ENCODE data around the gene INAFM2. TPM values are rescaled to one million over a fixed set of nuclear protein-coding genes. Genes with fewer than 3 reads are reported as not detected.

INAFM2 gene
- total and polyA plus RNA-seq, 4 donors = 3.3 to 5.7 (median 4.4) TPM

- DNase-seq (ENCODE audit: low spot score) = no peak
- WGBS = 81% methylated on average over 8 of the region's 8 CpGs
- H3K9me3 ChIP-seq (ENCODE audit: control insufficient read depth in 4 of 4, low read length in 3 of 4) = no peaks in the 10 kb centered on the region
- no peak overlapping the region for H3K9ac ChIP-seq (ENCODE audit: low read depth in 1 of 2, low read length in 2 of 2)
- no peak overlapping the region for H3K4me3 ChIP-seq (ENCODE audit: low read depth in 1 of 3, low read length in 3 of 3)
- H3K4me1 ChIP-seq (ENCODE audit: control insufficient read depth in 4 of 4, insufficient read depth in 4 of 4, low read length in 3 of 4) = peaks cover 0 to 7% (median 2%) of the 10 kb centered on the region in 4 donors
- H3K27ac ChIP-seq (ENCODE audit: low read depth in 1 of 2, low read length in 2 of 2) = no peak overlapping the region
- no peak for TF ChIP-seq YY1 (IDR thresholded peaks at IDR 0.05)
- no peak for TF ChIP-seq TAF1 (conservative IDR thresholded peaks at IDR 0.05)
- TF ChIP-seq HNF4A (conservative IDR thresholded peaks at IDR 0.05) = no peak
- no peak for TF ChIP-seq FOXA1 (IDR thresholded peaks at IDR 0.05)
- TF ChIP-seq GABPA (IDR thresholded peaks at IDR 0.05 in 1 of 2, conservative IDR thresholded peaks at IDR 0.05 in 1 of 2) = no peak
- no peak for TF ChIP-seq JUND (IDR thresholded peaks at IDR 0.05)
- TF ChIP-seq RAD21 (IDR thresholded peaks at IDR 0.05) = no peak
- no peak for TF ChIP-seq RXRA (IDR thresholded peaks at IDR 0.05)
- TF ChIP-seq ZBTB33 (IDR thresholded peaks at IDR 0.05) = no peak
- H3K36me3 ChIP-seq (ENCODE audit: control insufficient read depth in 4 of 4, insufficient read depth in 3 of 4, low read depth in 1 of 4, low read length in 3 of 4) = no peaks in the 10 kb centered on the region
- H3K27me3 ChIP-seq (ENCODE audit: control insufficient read depth in 4 of 4, insufficient read depth in 4 of 4, low read length in 3 of 4) = no peaks in the 10 kb centered on the region
These were observed 14.1 kb upstream of the INAFM2 start for GRCh38 chr15:40309344-40309862.

- H3K36me3 ChIP-seq (ENCODE audit: control insufficient read depth in 4 of 4, insufficient read depth in 3 of 4, low read depth in 1 of 4, low read length in 3 of 4) = no peaks in the 10 kb centered on the region
- WGBS = 13% methylated on average over 4 of the region's 4 CpGs
- no peaks in the 10 kb centered on the region for H3K27me3 ChIP-seq (ENCODE audit: control insufficient read depth in 4 of 4, insufficient read depth in 4 of 4, low read length in 3 of 4)
- no peaks in the 10 kb centered on the region for H3K9me3 ChIP-seq (ENCODE audit: control insufficient read depth in 4 of 4, low read length in 3 of 4)
- H3K4me3 ChIP-seq (ENCODE audit: low read depth in 1 of 3, low read length in 3 of 3) = no peak overlapping the region
- DNase-seq (ENCODE audit: low spot score) = peak; percentile 58
- H3K9ac ChIP-seq (ENCODE audit: low read depth in 1 of 2, low read length in 2 of 2) = no peak overlapping the region
- H3K27ac ChIP-seq (ENCODE audit: low read depth in 1 of 2, low read length in 2 of 2) = no peak overlapping the region
- TF ChIP-seq RAD21 (IDR thresholded peaks at IDR 0.05) (peak; percentile 89 to 92), CTCF (IDR thresholded peaks at IDR 0.05; ENCODE audit: low read depth, low read length, missing input control) (peak; percentile 78), MAX (IDR thresholded peaks at IDR 0.05) (no peak)
- peaks cover 0 to 7% (median 2%) of the 10 kb centered on the region in 4 donors for H3K4me1 ChIP-seq (ENCODE audit: control insufficient read depth in 4 of 4, insufficient read depth in 4 of 4, low read length in 3 of 4)
These were observed 13.2 kb upstream of the INAFM2 start for GRCh38 chr15:40310001-40310959.

- H3K9me3 ChIP-seq (ENCODE audit: control insufficient read depth in 4 of 4, low read length in 3 of 4) = no peaks in the 10 kb centered on the region
- H3K9ac ChIP-seq (ENCODE audit: low read depth in 1 of 2, low read length in 2 of 2) = no peak overlapping the region
- 51% methylated on average over 3 of the region's 3 CpGs for WGBS
- H3K36me3 ChIP-seq (ENCODE audit: control insufficient read depth in 4 of 4, insufficient read depth in 3 of 4, low read depth in 1 of 4, low read length in 3 of 4) = no peaks in the 10 kb centered on the region
- no peak overlapping the region for H3K4me3 ChIP-seq (ENCODE audit: low read depth in 1 of 3, low read length in 3 of 3)
- no peak for DNase-seq (ENCODE audit: low spot score)
- TF ChIP-seq CTCF (IDR thresholded peaks at IDR 0.05; ENCODE audit: low read depth, low read length, missing input control) = no peak
- no peak for TF ChIP-seq SP1 (IDR thresholded peaks at IDR 0.05)
- TF ChIP-seq FOXA2 (IDR thresholded peaks at IDR 0.05) = no peak
- no peak for TF ChIP-seq FOXA1 (IDR thresholded peaks at IDR 0.05)
- TF ChIP-seq MAX (IDR thresholded peaks at IDR 0.05) = no peak
- TF ChIP-seq ZBTB33 (IDR thresholded peaks at IDR 0.05) = no peak
- TF ChIP-seq RXRA (IDR thresholded peaks at IDR 0.05) = no peak
- no peak for TF ChIP-seq RAD21 (IDR thresholded peaks at IDR 0.05)
- TF ChIP-seq HNF4G (IDR thresholded peaks at IDR 0.05) = no peak
- TF ChIP-seq TAF1 (conservative IDR thresholded peaks at IDR 0.05) = no peak
- no peak for TF ChIP-seq JUND (IDR thresholded peaks at IDR 0.05)
- TF ChIP-seq GABPA (IDR thresholded peaks at IDR 0.05 in 1 of 2, conservative IDR thresholded peaks at IDR 0.05 in 1 of 2) = no peak
- no peak for TF ChIP-seq YY1 (IDR thresholded peaks at IDR 0.05)
- H3K27me3 ChIP-seq (ENCODE audit: control insufficient read depth in 4 of 4, insufficient read depth in 4 of 4, low read length in 3 of 4) = no peaks in the 10 kb centered on the region
- peaks cover 0 to 7% (median 2%) of the 10 kb centered on the region in 4 donors for H3K4me1 ChIP-seq (ENCODE audit: control insufficient read depth in 4 of 4, insufficient read depth in 4 of 4, low read length in 3 of 4)
- H3K27ac ChIP-seq (ENCODE audit: low read depth in 1 of 2, low read length in 2 of 2) = no peak overlapping the region
These were observed 12.5 kb upstream of the INAFM2 start for GRCh38 chr15:40310993-40311392.

Measured in liver (tissue), 9 donors.